Astrocyte (in vitro differentiated cells and primary cell): ENCODE data around the gene KDM4B. TPM values are rescaled to one million over a fixed set of nuclear protein-coding genes. Genes with fewer than 3 reads are reported as not detected.

ENCODE experiments used
- DNase-seq: peaks from one replicate; pipeline ENCODE4 v3.0.0-alpha.2; 2010; ENCODE audit warnings: low read depth
- FAIRE-seq: peaks from 2 replicates; lab custom pipeline; 2011; peaks lifted over from hg19 to GRCh38; lab: Jason Lieb, UNC
- H2AFZ ChIP-seq: 2 replicates; pipeline ENCODE4 v1.6.0; 2012; ENCODE audit warnings: low read depth, low read length, inconsistent platforms
- H3K27ac ChIP-seq: 2 replicates; pipeline ENCODE4 v1.5.1; 2011; ENCODE audit warnings: low read depth, low read length, inconsistent platforms
- H3K27me3 ChIP-seq: 2 replicates; pipeline ENCODE4 v1.6.0; 2011; ENCODE audit warnings: low read length, inconsistent platforms; ENCODE audit not compliant: insufficient read depth
- H3K36me3 ChIP-seq: 2 replicates; pipeline ENCODE4 v1.5.1; 2011; ENCODE audit warnings: low read length, inconsistent platforms; ENCODE audit not compliant: insufficient read depth
- H3K4me1 ChIP-seq: 2 replicates; pipeline ENCODE4 v1.5.1; 2011; ENCODE audit warnings: low read length, inconsistent platforms; ENCODE audit not compliant: insufficient read depth
- H3K4me2 ChIP-seq: 2 replicates; pipeline ENCODE4 v1.6.0; 2012; ENCODE audit warnings: low read length, inconsistent platforms
- H3K4me3 ChIP-seq: 2 replicates; pipeline ENCODE4 v1.5.1; 2011; ENCODE audit warnings: low read depth, mild to moderate bottlenecking, low read length, inconsistent platforms; ENCODE audit not compliant: insufficient read depth
- H3K79me2 ChIP-seq: 2 replicates; pipeline ENCODE4 v1.6.0; 2012; ENCODE audit warnings: mild to moderate bottlenecking, low read length, inconsistent platforms; ENCODE audit not compliant: insufficient read depth
- H3K9ac ChIP-seq: 2 replicates; pipeline ENCODE4 v1.6.0; 2012; ENCODE audit warnings: mild to moderate bottlenecking, low read length, inconsistent platforms
- H3K9me3 ChIP-seq: 2 replicates; pipeline ENCODE4 v1.5.1; 2012; ENCODE audit warnings: low read depth, mild to moderate bottlenecking, low read length, inconsistent platforms; ENCODE audit not compliant: insufficient read depth
- H4K20me1 ChIP-seq: 2 replicates; pipeline ENCODE4 v1.6.0; 2012; ENCODE audit warnings: low read length, inconsistent platforms; ENCODE audit not compliant: insufficient read depth
- H3K27ac Mint-ChIP-seq: one replicate; pipeline ENCODE4 v1.8.0; 2021; ENCODE audit warnings: mild to moderate bottlenecking, mixed read lengths; ENCODE audit not compliant: unreplicated experiment
- H3K27me3 Mint-ChIP-seq: one replicate; pipeline ENCODE4 v1.8.0; 2021; ENCODE audit warnings: low read depth, mixed read lengths; ENCODE audit not compliant: unreplicated experiment
- H3K36me3 Mint-ChIP-seq: one replicate; pipeline ENCODE4 v1.8.0; 2021; ENCODE audit warnings: low read depth, mixed read lengths; ENCODE audit not compliant: unreplicated experiment
- H3K4me1 Mint-ChIP-seq: one replicate; pipeline ENCODE4 v1.8.0; 2021; ENCODE audit warnings: low read depth, mixed read lengths; ENCODE audit not compliant: unreplicated experiment
- H3K4me3 Mint-ChIP-seq: one replicate; pipeline ENCODE4 v1.8.0; 2021; ENCODE audit warnings: mild to moderate bottlenecking, moderate library complexity, mixed read lengths; ENCODE audit not compliant: unreplicated experiment
- H3K9me3 Mint-ChIP-seq: one replicate; pipeline ENCODE4 v1.8.0; 2021; ENCODE audit warnings: mild to moderate bottlenecking, mixed read lengths; ENCODE audit not compliant: unreplicated experiment
- EZH2 ChIP-seq: IDR thresholded peaks from 2 replicates; pipeline ENCODE4 v1.6.1; 2012; ENCODE audit warnings: mild to moderate bottlenecking, low read length, inconsistent platforms; ENCODE audit not compliant: insufficient read depth
- total RNA-seq: library from RNA; stranded (reverse); gene quantifications from 2 replicates; pipeline ENCODE4 v1.2.1, GENCODE V29; 2021
- TF ChIP-seq, protein P1 (sequence below): IDR thresholded peaks from 2 replicates; pipeline ENCODE4 v1.5.1; 2011; ENCODE audit warnings: low read depth, mild to moderate bottlenecking, inconsistent platforms, low read length, moderate library complexity; ENCODE audit not compliant: insufficient read depth

Gene KDM4B
- total RNA-seq, 1 donor from 2014 or later, result 55.2 TPM

DNA sequence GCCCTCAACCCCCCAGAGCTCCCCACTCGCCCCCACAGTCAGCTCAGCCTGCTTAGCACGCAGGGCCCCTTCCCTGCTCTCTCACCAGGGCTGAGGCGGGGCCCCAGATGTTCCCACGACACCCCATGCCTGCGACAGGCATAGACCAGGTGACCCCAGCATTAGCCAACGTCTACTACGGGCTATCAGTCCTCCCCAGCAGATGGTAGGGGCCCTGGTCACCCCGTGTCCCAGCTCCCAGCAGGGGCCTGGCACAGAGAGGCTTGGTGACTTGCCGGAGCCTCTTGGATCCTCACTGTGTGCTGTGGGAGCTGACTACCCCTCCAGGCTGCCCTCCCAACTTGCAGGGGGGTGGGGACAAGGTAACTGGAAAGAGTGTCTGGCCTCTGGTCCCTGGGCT is 80.6 kb downstream of the KDM4B start:
- no peak overlapping the region for H3K4me3 ChIP-seq
- no peak overlapping the region for H3K4me3 Mint-ChIP-seq

DNA sequence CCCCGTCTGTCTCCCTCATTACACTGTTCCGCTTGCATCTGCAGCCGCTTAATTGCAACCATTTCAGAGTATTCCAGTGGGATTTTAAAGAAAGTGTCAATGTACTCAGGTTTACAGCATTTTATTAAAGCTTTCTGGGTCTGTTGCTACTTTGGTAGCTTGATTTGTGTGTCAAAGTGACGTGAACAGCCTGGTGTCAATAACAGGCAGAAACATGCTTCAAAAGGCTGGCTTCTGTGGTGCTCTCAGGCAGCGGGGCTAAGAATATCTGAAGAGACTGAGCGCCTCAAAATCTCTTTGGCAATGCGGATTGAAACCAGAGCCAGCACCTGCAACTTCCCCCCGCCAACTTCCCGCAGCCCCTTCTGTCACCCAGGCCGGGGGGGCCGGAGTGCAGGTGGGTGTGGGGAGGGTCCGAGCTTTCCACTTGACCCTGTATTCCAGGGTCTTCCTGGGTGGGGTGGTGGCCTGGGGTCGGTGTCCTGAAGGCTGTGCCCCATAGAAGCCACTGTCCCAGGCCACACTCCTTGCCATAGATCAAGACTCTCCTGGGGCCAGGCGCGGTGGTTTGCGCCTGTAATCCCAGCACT is 81.2 kb downstream of the KDM4B start:
- Histone ChIP-seq H3K4me3 (no peak overlapping the region), H3K4me2 (no peak overlapping the region), H3K9ac (no peak overlapping the region), H3K79me2 (peaks cover under 1% of the 10 kb centered on the region), H2AFZ (no peak overlapping the region), H3K4me1 (peaks cover 33% of the 10 kb centered on the region), H4K20me1 (peaks cover 53% of the 10 kb centered on the region), H3K36me3 (no peaks in the 10 kb centered on the region), H3K9me3 (no peaks in the 10 kb centered on the region), H3K27me3 (no peaks in the 10 kb centered on the region), H3K27ac (no peak overlapping the region)
- H3K9me3 Mint-ChIP-seq, result no peaks in the 10 kb centered on the region
- no peak for DNase-seq
- H3K4me1 Mint-ChIP-seq, result peaks cover 21% of the 10 kb centered on the region
- FAIRE-seq, result no peak
- no peak for TF ChIP-seq EZH2
- TF ChIP-seq, protein P1, sequence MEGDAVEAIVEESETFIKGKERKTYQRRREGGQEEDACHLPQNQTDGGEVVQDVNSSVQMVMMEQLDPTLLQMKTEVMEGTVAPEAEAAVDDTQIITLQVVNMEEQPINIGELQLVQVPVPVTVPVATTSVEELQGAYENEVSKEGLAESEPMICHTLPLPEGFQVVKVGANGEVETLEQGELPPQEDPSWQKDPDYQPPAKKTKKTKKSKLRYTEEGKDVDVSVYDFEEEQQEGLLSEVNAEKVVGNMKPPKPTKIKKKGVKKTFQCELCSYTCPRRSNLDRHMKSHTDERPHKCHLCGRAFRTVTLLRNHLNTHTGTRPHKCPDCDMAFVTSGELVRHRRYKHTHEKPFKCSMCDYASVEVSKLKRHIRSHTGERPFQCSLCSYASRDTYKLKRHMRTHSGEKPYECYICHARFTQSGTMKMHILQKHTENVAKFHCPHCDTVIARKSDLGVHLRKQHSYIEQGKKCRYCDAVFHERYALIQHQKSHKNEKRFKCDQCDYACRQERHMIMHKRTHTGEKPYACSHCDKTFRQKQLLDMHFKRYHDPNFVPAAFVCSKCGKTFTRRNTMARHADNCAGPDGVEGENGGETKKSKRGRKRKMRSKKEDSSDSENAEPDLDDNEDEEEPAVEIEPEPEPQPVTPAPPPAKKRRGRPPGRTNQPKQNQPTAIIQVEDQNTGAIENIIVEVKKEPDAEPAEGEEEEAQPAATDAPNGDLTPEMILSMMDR, result no peak
- H3K27ac Mint-ChIP-seq, result peak overlapping the region; percentile 16
- H3K4me3 Mint-ChIP-seq, result no peak overlapping the region
- H3K36me3 Mint-ChIP-seq, result peaks cover 6% of the 10 kb centered on the region
- H3K27me3 Mint-ChIP-seq, result no peaks in the 10 kb centered on the region

More for the DNA sequence above, 80.6 kb downstream of the KDM4B start:
- Histone ChIP-seq H4K20me1 (peaks cover 57% of the 10 kb centered on the region), H3K9ac (no peak overlapping the region), H3K79me2 (peaks cover 7% of the 10 kb centered on the region), H3K36me3 (no peaks in the 10 kb centered on the region), H3K9me3 (no peaks in the 10 kb centered on the region), H3K4me1 (peaks cover 33% of the 10 kb centered on the region), H2AFZ (no peak overlapping the region), H3K27ac (no peak overlapping the region), H3K4me2 (no peak overlapping the region), H3K27me3 (no peaks in the 10 kb centered on the region)
- DNase-seq (no peak), FAIRE-seq (no peak)
- Mint-ChIP-seq H3K36me3 (peaks cover 8% of the 10 kb centered on the region), H3K4me1 (peaks cover 21% of the 10 kb centered on the region), H3K9me3 (no peaks in the 10 kb centered on the region), H3K27ac (no peak overlapping the region), H3K27me3 (no peaks in the 10 kb centered on the region)
- TF ChIP-seq, protein P1, result no peak

DNA sequence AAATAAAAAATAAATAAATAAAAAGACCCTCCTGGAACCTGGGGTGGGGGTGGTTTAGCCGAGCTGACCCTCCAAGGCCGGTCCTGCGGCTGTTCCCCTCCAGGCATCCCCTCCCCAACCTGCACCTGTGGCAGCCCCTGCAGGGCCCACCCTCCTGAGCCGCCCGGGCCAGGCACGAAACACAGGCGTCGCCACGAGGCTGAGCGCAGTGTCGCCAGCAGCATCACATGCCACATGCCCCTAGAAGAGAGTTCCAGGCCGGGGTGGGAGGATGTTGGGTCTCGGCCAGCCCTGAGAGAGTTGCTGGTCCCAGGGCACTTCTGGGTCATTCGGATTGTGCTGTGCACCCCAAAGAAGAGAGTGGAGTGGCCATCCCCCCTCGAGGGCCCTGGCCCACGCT is 82.0 kb downstream of the KDM4B start:
- FAIRE-seq (no peak), DNase-seq (no peak)
- peaks cover 33% of the 10 kb centered on the region for H3K4me1 ChIP-seq
- H3K27me3 ChIP-seq, result no peaks in the 10 kb centered on the region
- H3K79me2 ChIP-seq, result no peaks in the 10 kb centered on the region
- Mint-ChIP-seq H3K4me1 (peaks cover 19% of the 10 kb centered on the region), H3K9me3 (no peaks in the 10 kb centered on the region), H3K36me3 (peaks cover 2% of the 10 kb centered on the region), H3K4me3 (no peak overlapping the region), H3K27ac (no peak overlapping the region), H3K27me3 (no peaks in the 10 kb centered on the region)
- TF ChIP-seq EZH2, result no peak
- TF ChIP-seq, protein P1, result no peak
- no peak overlapping the region for H3K9ac ChIP-seq
- peaks cover 54% of the 10 kb centered on the region for H4K20me1 ChIP-seq
- H3K4me3 ChIP-seq, result no peak overlapping the region
- H3K9me3 ChIP-seq, result no peaks in the 10 kb centered on the region
- H3K27ac ChIP-seq, result no peak overlapping the region
- no peak overlapping the region for H2AFZ ChIP-seq
- no peaks in the 10 kb centered on the region for H3K36me3 ChIP-seq
- H3K4me2 ChIP-seq, result no peak overlapping the region
